GM13976 (cell line): ENCODE results near the gene NLRC5.
"Not testable (repeated sequence)": the region's sequence is repeated elsewhere in the genome, so short reads cannot be mapped to it uniquely, and the experiment has no call there.

Experiments used
- DNase-seq: peaks from one replicate; pipeline ENCODE4 v3.0.0; 2012; ENCODE audit warnings: low spot score
- in situ Hi-C: fragments of 300-500 bp; cut with MboI; formaldehyde crosslinking; loops from one replicate; pipeline ENCODE4 v1.12.0; 2022; ENCODE audit warnings: low sequenced_read_pairs, mixed read lengths, inconsistent platforms; ENCODE audit not compliant: unreplicated experiment
- TF ChIP-seq, protein P1 (sequence below): IDR thresholded peaks from 2 replicates; pipeline ENCODE4 v1.5.1; 2012; ENCODE audit warnings: borderline replicate concordance, mild to moderate bottlenecking; ENCODE audit not compliant: insufficient read depth; ENCODE audit errors: extremely low read depth, missing control alignments, control extremely low read depth

The NLRC5 gene

DNA sequence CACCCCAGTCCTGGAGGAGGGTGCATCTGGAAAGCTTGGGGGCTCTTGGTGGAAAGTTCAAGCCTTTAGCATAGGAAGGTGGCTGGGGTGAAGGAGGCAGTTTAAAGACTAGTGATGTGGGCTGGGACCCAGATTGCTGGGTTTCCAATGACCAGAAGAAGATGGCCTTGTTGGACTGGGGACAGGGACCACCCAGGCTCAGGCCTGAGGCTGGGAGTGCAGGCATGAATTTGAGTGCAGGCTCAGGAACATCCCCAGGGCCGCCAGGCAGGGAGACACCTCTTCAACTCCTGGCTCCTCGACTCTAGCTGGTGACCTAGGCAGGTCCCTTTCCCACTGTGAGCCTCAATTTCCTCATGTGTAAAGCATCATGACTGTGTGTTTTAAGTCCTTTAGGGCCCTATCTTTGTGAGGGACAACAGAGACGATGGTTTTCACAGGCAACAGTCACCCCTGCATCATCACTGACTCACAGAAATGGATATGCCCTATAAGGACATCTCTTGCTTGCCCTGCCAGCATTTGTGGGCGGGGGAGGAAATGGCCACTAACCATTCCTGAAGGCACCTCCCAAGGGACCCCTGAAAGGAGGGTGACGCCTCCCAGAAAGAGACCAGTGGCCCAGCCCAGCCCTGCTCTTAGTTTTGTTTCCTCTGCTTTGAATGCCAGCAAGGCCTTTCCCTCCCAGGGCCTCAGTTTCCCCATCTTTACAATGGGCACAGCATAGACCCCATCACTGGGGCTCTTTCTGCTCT, 11.1 kb downstream of the NLRC5 start:
- DNase-seq: peak; percentile 72
- TF ChIP-seq, protein P1, sequence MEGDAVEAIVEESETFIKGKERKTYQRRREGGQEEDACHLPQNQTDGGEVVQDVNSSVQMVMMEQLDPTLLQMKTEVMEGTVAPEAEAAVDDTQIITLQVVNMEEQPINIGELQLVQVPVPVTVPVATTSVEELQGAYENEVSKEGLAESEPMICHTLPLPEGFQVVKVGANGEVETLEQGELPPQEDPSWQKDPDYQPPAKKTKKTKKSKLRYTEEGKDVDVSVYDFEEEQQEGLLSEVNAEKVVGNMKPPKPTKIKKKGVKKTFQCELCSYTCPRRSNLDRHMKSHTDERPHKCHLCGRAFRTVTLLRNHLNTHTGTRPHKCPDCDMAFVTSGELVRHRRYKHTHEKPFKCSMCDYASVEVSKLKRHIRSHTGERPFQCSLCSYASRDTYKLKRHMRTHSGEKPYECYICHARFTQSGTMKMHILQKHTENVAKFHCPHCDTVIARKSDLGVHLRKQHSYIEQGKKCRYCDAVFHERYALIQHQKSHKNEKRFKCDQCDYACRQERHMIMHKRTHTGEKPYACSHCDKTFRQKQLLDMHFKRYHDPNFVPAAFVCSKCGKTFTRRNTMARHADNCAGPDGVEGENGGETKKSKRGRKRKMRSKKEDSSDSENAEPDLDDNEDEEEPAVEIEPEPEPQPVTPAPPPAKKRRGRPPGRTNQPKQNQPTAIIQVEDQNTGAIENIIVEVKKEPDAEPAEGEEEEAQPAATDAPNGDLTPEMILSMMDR: no peak
- in situ Hi-C loops: no loop called here

DNA sequence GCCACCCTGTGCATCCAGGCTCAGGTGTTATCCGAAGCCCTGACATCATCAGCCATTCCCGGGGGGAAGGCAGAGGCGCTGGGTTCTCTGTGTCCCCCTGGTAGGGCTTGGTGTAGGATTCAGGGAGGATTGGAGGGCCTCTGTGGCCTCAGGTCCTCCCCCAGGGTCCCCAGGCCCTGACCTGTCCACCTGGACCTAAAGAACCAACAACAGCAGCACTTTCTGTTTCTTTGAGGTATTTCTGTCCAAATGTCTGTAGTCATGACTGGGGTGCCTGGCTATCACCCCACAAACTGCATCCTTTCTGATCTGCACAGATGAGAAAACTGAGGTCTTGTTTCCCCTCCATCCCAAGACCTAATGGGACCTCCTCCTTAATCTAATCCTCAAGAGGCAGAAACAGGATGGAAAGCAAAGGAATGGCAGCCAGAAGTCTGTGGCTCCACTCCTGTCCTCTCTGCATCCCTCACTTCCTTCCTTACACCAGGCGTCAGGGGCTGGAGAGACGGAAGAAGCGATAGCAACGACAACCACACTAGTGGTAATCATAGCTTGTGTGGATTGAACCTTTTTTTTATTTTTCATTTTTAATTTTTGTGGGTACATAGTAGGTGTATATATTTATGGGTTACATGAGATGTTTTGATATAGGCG, 11.8 kb downstream of the NLRC5 start:
- TF ChIP-seq, protein P1: no peak
- DNase-seq: no peak
- in situ Hi-C loops: no loop called here

DNA sequence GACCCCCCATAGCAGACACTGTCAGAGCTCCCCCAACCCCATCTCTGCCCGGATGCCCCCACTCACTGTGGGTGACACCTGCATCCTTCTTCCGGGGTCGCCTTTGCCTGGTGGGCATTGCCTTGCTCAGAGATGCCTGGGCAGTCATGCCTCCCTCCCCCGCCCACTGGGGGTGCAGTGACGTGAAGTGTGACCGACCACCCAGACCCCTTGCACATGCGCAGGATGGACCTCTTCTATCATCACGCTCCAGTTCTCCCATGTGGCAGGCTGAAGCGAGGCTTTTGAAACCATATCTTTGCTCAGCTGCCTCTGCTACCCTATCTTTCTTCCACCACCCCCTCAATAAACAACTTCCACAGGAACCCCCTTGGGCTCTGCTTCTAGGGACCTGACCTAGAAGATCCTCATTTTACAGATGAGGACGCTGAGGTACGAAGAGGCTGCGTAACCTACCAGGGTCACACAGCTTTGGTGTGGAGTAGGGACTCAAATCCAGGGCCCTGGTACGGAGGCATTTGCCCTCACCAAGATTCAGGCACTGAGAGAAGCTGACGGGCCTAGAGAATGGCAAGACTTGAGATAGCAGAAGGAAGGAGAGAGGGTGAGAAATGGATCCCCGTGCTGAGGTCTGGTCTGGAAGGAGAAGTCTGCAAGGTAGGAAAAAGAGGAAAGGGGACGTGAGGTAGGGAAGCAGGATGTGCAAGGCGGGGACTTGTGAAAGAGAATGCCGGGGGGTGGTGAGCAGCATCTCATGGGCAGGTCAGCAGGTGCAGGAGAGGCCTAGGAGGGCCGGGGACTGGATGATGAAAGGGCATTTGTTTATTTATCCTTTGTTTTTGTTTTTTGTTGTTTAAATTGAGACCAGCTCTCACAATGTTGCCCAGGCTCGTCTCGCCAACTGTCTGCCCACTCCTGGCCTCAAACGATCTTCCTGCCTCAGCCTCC, 14.4 kb downstream of the NLRC5 start:
- DNase-seq: no peak
- TF ChIP-seq, protein P1: no peak
- in situ Hi-C loops: no loop called here

DNA sequence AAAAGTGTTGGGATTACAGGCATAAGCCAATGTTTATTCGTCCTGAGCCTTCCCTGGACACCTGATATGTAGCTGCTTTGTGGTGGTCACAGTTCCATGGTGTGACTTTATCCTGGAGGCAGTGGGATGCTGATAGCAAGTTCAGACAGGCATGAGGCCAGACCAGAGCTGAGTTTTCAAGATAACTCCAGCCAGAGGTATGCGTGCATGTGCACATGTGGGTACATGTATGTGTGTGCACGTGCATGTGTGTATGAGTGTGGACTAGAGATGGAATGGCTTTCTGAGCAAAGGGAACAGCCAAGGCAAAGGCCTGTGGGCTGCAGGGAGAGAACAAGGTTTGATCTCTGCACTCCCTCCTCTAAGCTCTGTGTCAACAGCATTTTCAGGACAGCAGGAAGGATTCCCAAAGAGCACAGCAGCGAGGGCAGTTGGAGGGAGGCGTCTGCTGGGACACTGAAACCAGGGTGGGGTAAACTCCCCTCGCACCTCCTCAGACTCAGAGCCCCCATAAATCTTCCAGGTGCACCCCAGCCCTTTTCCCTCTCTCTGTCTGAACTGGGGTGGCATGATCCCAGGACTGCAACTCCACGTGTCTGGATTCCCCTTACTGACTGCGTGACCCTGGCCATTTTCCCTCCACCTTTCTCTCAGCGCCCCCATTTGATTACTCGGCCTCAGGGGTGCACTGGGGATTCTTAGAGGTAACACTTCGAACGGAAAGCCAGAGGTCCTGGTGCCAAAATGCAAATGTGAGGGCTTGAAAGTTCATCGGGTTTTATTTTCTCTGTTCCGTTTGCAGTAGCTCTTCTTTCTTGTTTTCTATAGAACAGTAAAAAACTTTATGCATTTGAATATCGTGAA, 15.3 kb downstream of the NLRC5 start:
- DNase-seq: no peak
- TF ChIP-seq, protein P1: no peak
- in situ Hi-C loops: no loop called here

DNA sequence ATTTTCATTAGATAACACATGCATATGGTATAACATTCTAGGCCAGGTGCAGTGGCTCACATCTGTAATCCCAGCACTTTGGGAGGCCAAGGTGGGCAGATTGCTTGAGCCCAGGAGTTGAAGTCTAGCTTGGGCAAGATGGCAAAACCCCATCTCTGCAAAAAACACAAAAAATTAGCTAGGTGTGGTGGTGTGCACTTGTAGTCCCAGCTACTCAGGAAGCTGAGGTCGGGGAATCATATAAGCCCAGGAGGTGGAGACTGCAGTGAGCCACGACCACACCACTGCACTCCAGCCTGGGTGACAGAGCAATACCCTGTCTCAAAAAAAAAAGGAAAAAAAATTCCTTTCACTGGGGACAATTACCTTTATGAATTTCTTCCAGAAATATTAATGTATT, 16.2 kb downstream of the NLRC5 start:
- DNase-seq, in situ Hi-C loops: not testable (repeated sequence)

DNA sequence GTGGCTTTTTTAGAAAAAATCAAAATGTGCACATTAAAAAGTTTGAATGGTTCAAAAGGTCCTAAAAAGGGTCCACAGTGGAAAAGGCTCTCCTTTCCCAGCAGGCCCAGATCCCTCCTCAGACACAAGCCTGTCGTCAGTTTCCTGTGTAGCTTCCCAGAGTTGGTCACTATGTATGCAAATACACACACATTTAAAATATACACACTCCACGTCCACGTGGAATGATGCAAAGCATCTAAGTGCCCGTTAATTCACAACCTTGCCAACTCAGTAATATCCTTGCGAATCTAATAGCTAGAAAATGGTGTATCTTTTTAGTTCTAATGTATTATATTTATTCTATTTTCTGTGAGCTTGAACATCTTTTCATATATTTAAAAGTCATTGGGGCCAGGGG, 17.7 kb downstream of the NLRC5 start:
- DNase-seq: no peak
- in situ Hi-C loops: no loop called here
- TF ChIP-seq, protein P1: no peak
